Measurements from ENCODE around the gene LRRC4C. TPM values are rescaled to one million over a fixed set of nuclear protein-coding genes. Genes with fewer than 3 reads are reported as not detected.
"Not testable (repeated sequence)": the region's sequence is repeated elsewhere in the genome, so short reads cannot be mapped to it uniquely, and the experiment has no call there.

LRRC4C gene
- total RNA-seq, 2 donors from 2014 or later, result 0.95 to 3.2 TPM

DNA sequence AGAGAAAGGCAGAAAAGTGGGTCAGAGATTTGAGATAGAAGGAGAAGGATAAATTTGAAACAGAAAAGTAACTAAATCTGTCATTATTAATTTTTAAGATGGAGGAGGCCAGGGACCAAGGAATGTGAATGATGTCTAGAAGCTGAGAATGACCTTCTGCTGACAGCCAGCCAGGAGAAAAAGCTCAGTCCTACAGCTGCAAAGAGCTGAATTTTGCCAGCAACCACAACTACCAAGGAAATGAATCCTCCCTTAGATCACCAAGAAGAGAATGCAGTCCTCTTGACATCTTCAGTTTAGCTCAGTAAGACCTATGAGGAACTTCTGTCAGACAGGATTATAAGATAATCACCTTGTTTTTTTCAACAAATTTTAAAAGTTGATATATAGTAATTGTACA is 538.2 kb downstream of the LRRC4C start:
- no peak overlapping the region for H3K27ac ChIP-seq
- no peak overlapping the region for H3K4me3 ChIP-seq
- no peaks in the 10 kb centered on the region for H3K36me3 ChIP-seq
- no peak for DNase-seq (ENCODE audit: low spot score)
- H3K9me3 ChIP-seq, result no peaks in the 10 kb centered on the region
- no peak for ATAC-seq (ENCODE audit: insufficient number of reproducible peaks, low FRiP score, low read depth)
- H3K4me1 ChIP-seq (ENCODE audit: control insufficient read depth in 1 of 2, low read depth in 2 of 2), result no peaks in the 10 kb centered on the region
- no peaks in the 10 kb centered on the region for H3K27me3 ChIP-seq (replicated peaks; ENCODE audit: insufficient read depth)
- TF ChIP-seq, protein P1, sequence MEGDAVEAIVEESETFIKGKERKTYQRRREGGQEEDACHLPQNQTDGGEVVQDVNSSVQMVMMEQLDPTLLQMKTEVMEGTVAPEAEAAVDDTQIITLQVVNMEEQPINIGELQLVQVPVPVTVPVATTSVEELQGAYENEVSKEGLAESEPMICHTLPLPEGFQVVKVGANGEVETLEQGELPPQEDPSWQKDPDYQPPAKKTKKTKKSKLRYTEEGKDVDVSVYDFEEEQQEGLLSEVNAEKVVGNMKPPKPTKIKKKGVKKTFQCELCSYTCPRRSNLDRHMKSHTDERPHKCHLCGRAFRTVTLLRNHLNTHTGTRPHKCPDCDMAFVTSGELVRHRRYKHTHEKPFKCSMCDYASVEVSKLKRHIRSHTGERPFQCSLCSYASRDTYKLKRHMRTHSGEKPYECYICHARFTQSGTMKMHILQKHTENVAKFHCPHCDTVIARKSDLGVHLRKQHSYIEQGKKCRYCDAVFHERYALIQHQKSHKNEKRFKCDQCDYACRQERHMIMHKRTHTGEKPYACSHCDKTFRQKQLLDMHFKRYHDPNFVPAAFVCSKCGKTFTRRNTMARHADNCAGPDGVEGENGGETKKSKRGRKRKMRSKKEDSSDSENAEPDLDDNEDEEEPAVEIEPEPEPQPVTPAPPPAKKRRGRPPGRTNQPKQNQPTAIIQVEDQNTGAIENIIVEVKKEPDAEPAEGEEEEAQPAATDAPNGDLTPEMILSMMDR (IDR thresholded peaks at IDR 0.05), result no peak

DNA sequence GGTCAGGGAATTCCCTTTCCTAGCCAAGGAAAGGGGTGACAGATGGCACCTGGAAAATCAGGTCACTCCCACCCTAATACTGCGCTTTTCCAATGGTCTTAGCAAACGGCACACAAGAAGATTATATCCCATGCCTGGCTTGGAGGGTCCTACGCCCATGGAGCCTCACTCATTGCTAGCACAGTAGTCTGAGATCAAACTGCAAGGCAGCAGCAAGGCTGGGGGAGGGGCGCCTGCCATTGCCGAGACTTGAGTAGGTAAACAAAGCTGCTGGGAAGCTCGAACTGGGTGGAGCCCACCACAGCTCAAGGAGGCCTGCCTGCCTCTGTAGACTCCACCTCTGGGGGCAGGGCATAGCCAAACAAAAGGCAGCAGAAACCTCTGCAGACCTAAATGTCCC is 548.7 kb downstream of the LRRC4C start:
- not testable (repeated sequence) for H3K27me3 ChIP-seq (replicated peaks; ENCODE audit: insufficient read depth); H3K4me3 ChIP-seq; DNase-seq (ENCODE audit: low spot score); H3K4me1 ChIP-seq (ENCODE audit: control insufficient read depth in 1 of 2, low read depth in 2 of 2); H3K27ac ChIP-seq; H3K9me3 ChIP-seq; H3K36me3 ChIP-seq; ATAC-seq (ENCODE audit: insufficient number of reproducible peaks, low FRiP score, low read depth)

DNA sequence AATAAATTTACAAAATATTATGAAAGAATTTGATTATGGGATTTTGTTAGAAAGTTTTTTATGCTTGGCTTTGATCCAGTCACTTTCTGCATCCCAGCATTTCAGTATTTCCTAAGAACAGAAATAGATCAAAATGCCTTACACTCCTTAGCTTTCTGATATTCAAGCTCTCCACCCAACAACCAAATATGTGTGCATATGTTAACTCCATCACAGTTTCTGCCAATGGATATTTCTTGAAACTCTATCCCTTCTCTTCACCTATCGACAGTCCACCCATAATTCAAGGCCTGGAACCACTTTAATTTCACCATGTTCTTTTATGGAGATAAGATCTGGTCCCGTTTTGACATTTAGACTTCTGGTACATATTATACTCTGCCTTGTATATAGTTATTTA is 565.0 kb downstream of the LRRC4C start:
- no peak for DNase-seq (ENCODE audit: low spot score)
- no peaks in the 10 kb centered on the region for H3K9me3 ChIP-seq
- no peaks in the 10 kb centered on the region for H3K36me3 ChIP-seq
- no peak overlapping the region for H3K4me3 ChIP-seq
- no peak overlapping the region for H3K27ac ChIP-seq
- ATAC-seq (ENCODE audit: insufficient number of reproducible peaks, low FRiP score, low read depth), result no peak
- H3K4me1 ChIP-seq (ENCODE audit: control insufficient read depth in 1 of 2, low read depth in 2 of 2), result no peaks in the 10 kb centered on the region
- TF ChIP-seq, protein P1 (IDR thresholded peaks at IDR 0.05), result no peak
- H3K27me3 ChIP-seq (replicated peaks; ENCODE audit: insufficient read depth), result no peaks in the 10 kb centered on the region

DNA sequence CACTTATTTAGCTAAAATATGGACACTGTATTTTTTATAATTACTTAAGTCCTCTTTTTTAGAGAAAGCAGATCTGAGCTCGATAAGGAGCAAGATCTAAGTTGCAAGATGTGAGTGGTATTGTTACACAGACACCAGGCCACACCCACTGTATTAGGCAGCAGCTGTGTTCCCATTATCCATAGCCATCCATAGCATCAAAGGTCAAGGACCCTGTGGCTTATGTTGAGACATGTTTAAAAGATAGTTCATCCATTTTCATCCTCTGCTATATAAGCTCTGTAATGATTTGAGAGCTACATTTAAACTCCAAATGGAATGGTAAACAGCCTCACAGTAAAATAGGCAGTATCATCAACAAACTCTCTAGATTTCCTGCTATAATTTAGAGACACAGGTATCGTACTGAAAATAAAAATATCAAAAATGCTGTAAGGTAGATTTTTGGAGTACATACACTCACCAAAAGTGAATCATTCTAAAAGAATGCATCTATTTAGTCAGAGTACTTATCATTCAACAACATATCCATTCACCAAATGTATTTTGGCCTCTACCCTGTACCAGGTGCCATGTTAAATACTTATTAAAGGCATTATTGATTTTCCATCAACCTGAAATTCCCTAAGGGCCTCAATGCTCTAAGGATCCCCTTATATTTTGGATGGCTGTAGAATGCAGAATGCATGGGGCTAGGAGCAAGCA is 574.0 kb downstream of the LRRC4C start:
- Histone ChIP-seq H3K4me3 (no peak overlapping the region), H3K4me1 (ENCODE audit: control insufficient read depth in 1 of 2, low read depth in 2 of 2) (no peaks in the 10 kb centered on the region), H3K27ac (no peak overlapping the region), H3K27me3 (replicated peaks; ENCODE audit: insufficient read depth) (no peaks in the 10 kb centered on the region), H3K9me3 (no peaks in the 10 kb centered on the region), H3K36me3 (no peaks in the 10 kb centered on the region)
- ATAC-seq (ENCODE audit: insufficient number of reproducible peaks, low FRiP score, low read depth) (no peak), DNase-seq (ENCODE audit: low spot score) (no peak)
- TF ChIP-seq, protein P1 (IDR thresholded peaks at IDR 0.05), result no peak

DNA sequence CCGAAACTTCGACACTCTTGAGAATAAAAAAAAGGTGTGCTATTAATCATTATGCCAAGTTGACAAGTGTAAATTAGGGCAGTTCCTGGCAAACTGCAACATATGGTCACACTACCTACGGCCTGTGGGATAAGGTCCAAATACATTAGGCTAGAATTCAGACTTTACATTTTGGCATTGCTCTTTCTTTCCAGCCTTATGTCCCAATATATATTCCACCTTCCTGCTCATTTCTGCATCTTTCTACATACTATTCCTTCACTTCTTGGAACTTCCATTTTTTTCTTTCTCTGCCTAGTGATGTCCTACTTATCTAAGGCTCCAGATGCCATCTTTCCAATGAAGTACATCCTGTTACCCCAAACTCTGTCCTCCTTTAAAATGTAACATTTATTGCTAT is 577.2 kb downstream of the LRRC4C start:
- DNase-seq (ENCODE audit: low spot score) (no peak), ATAC-seq (ENCODE audit: insufficient number of reproducible peaks, low FRiP score, low read depth) (no peak)
- Histone ChIP-seq H3K4me1 (ENCODE audit: control insufficient read depth in 1 of 2, low read depth in 2 of 2) (no peaks in the 10 kb centered on the region), H3K4me3 (no peak overlapping the region), H3K9me3 (no peaks in the 10 kb centered on the region), H3K27me3 (replicated peaks; ENCODE audit: insufficient read depth) (no peaks in the 10 kb centered on the region), H3K27ac (no peak overlapping the region), H3K36me3 (no peaks in the 10 kb centered on the region)
- TF ChIP-seq, protein P1 (IDR thresholded peaks at IDR 0.05), result no peak

DNA sequence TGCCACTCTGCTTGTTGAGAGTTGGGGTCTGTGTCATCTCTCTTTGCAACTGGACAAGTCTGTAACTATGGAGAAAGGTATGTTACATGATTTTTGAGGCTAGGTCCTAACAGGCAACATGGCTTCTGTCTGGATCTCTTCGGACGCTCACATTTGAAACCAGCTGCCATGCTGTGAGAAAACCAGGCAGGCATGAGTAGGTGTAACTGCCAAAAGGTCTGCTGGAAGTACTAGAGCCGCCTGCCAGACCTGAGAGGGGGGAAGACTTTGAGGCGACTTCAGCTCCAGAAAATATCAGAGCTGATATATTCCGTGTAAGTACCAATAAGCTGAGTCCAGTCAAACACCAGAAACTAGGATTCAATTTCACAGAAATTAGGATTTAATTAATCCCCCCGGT is 579.5 kb downstream of the LRRC4C start:
- Histone ChIP-seq H3K27ac (no peak overlapping the region), H3K36me3 (no peaks in the 10 kb centered on the region), H3K4me1 (ENCODE audit: control insufficient read depth in 1 of 2, low read depth in 2 of 2) (no peaks in the 10 kb centered on the region), H3K4me3 (no peak overlapping the region), H3K9me3 (no peaks in the 10 kb centered on the region), H3K27me3 (replicated peaks; ENCODE audit: insufficient read depth) (no peaks in the 10 kb centered on the region)
- DNase-seq (ENCODE audit: low spot score) (no peak), ATAC-seq (ENCODE audit: insufficient number of reproducible peaks, low FRiP score, low read depth) (no peak)
- TF ChIP-seq, protein P1 (IDR thresholded peaks at IDR 0.05), result no peak
